ENCODE results near the gene SLC6A13. TPM values are rescaled to one million over a fixed set of nuclear protein-coding genes. Genes with fewer than 3 reads are reported as not detected.

SLC6A13 gene
- total RNA-seq, 2 experiments from 2014 or later = 0.09 TPM; not detected in 1

GRCh38 chr12:225012-225411, 37.6 kb downstream of the SLC6A13 start:
- H3K9me2 ChIP-seq (ENCODE audit: insufficient read depth, low read length) = no peaks in the 10 kb centered on the region
- DNase-seq (ENCODE audit: low spot score) = no peak
- H3K4me2 ChIP-seq (ENCODE audit: low read length) = no peak overlapping the region
- ChIA-PET POLR2A (no interaction called here), CTCF (ENCODE audit: unreplicated experiment) (no interaction called here)
- no peaks in the 10 kb centered on the region for H3K36me3 ChIP-seq (ENCODE audit: insufficient read depth, low read length)
- no TSS peak for BruUV-seq (replicated peaks)
- intact Hi-C loops (cut with micrococcal nuclease; ENCODE audit: unreplicated experiment) = no loop called here
- no peaks in the 10 kb centered on the region for H4K20me1 ChIP-seq (ENCODE audit: insufficient read depth, low read length)
- H3K4me3 ChIP-seq (ENCODE audit: low read depth, low read length, poor library complexity, severe bottlenecking) = no peak overlapping the region
- H3K27ac ChIP-seq (ENCODE audit: low read depth, low read length, poor library complexity, severe bottlenecking) = no peak overlapping the region
- H3K9me3 ChIP-seq (ENCODE audit: low read length) = no peaks in the 10 kb centered on the region
- no peak for TF ChIP-seq EZH2phosphoT487 (IDR thresholded peaks at IDR 0.05; ENCODE audit: borderline replicate concordance, low read depth, low read length)
- TF ChIP-seq CTCF (conservative IDR thresholded peaks at IDR 0.05; ENCODE audit: low read length) = no peak
- no peaks in the 10 kb centered on the region for H3K4me1 ChIP-seq (ENCODE audit: insufficient read depth, low read length, poor library complexity, severe bottlenecking)
- no peaks in the 10 kb centered on the region for H3K79me2 ChIP-seq (ENCODE audit: insufficient read depth, low read depth, low read length)
- no peak overlapping the region for H2AFZ ChIP-seq (ENCODE audit: low read length)

- no peaks in the 10 kb centered on the region for H3K9me2 ChIP-seq (ENCODE audit: insufficient read depth, low read length)
- H4K20me1 ChIP-seq (ENCODE audit: insufficient read depth, low read length) = no peaks in the 10 kb centered on the region
- TF ChIP-seq CTCF (conservative IDR thresholded peaks at IDR 0.05; ENCODE audit: low read length) (no peak), EZH2phosphoT487 (IDR thresholded peaks at IDR 0.05; ENCODE audit: borderline replicate concordance, low read depth, low read length) (no peak)
- H3K36me3 ChIP-seq (ENCODE audit: insufficient read depth, low read length) = no peaks in the 10 kb centered on the region
- no peak overlapping the region for H3K4me2 ChIP-seq (ENCODE audit: low read length)
- DNase-seq (ENCODE audit: low spot score) = no peak
- no peaks in the 10 kb centered on the region for H3K79me2 ChIP-seq (ENCODE audit: insufficient read depth, low read depth, low read length)
- H2AFZ ChIP-seq (ENCODE audit: low read length) = no peak overlapping the region
- intact Hi-C loops (cut with micrococcal nuclease; ENCODE audit: unreplicated experiment) = no loop called here
- POLR2A ChIA-PET = interaction anchor here (1.7 kb wide), 1 partner anchor 23 kb away, joined by 3 read pairs; no protein-coding TSS in a partner anchor
- H3K9me3 ChIP-seq (ENCODE audit: low read length) = no peaks in the 10 kb centered on the region
- BruUV-seq (replicated peaks) = no TSS peak
- H3K27ac ChIP-seq (ENCODE audit: low read depth, low read length, poor library complexity, severe bottlenecking) = no peak overlapping the region
- CTCF ChIA-PET (ENCODE audit: unreplicated experiment) = no interaction called here
- no peaks in the 10 kb centered on the region for H3K4me1 ChIP-seq (ENCODE audit: insufficient read depth, low read length, poor library complexity, severe bottlenecking)
- no peak overlapping the region for H3K4me3 ChIP-seq (ENCODE audit: low read depth, low read length, poor library complexity, severe bottlenecking)
Measured at GRCh38 chr12:224330-224729, 38.3 kb downstream of the SLC6A13 start.

GRCh38 chr12:223841-224240, 38.8 kb downstream of the SLC6A13 start:
- ChIA-PET CTCF (ENCODE audit: unreplicated experiment) (no interaction called here), POLR2A (interaction anchor here (1.7 kb wide), 1 partner anchor 23 kb away, joined by 3 read pairs; no protein-coding TSS in a partner anchor)
- TF ChIP-seq CTCF (conservative IDR thresholded peaks at IDR 0.05; ENCODE audit: low read length) = no peak
- no peak for TF ChIP-seq EZH2phosphoT487 (IDR thresholded peaks at IDR 0.05; ENCODE audit: borderline replicate concordance, low read depth, low read length)
- no peaks in the 10 kb centered on the region for H4K20me1 ChIP-seq (ENCODE audit: insufficient read depth, low read length)
- no peak overlapping the region for H2AFZ ChIP-seq (ENCODE audit: low read length)
- no TSS peak for BruUV-seq (replicated peaks)
- DNase-seq (ENCODE audit: low spot score) = no peak
- intact Hi-C loops (cut with micrococcal nuclease; ENCODE audit: unreplicated experiment) = no loop called here
- no peaks in the 10 kb centered on the region for H3K9me2 ChIP-seq (ENCODE audit: insufficient read depth, low read length)
- H3K36me3 ChIP-seq (ENCODE audit: insufficient read depth, low read length) = no peaks in the 10 kb centered on the region
- H3K9me3 ChIP-seq (ENCODE audit: low read length) = no peaks in the 10 kb centered on the region
- H3K4me1 ChIP-seq (ENCODE audit: insufficient read depth, low read length, poor library complexity, severe bottlenecking) = no peaks in the 10 kb centered on the region
- H3K79me2 ChIP-seq (ENCODE audit: insufficient read depth, low read depth, low read length) = no peaks in the 10 kb centered on the region
- no peak overlapping the region for H3K4me3 ChIP-seq (ENCODE audit: low read depth, low read length, poor library complexity, severe bottlenecking)
- H3K4me2 ChIP-seq (ENCODE audit: low read length) = no peak overlapping the region
- no peak overlapping the region for H3K27ac ChIP-seq (ENCODE audit: low read depth, low read length, poor library complexity, severe bottlenecking)

Measured in OCI-LY7 (cell line).